Femur (tissue), 1 donor: ENCODE measurements around the gene OR8G1.
A peak's percentile ranks its signal among the peaks of the same experiment; 100 is the strongest.
"Not testable (repeated sequence)": the region's sequence is repeated elsewhere in the genome, so short reads cannot be mapped to it uniquely, and the experiment has no call there.

Source experiments
- DNase-seq: peaks from one replicate; pipeline ENCODE4 v3.0.0-alpha.2; 2017

Gene OR8G1, protein sequence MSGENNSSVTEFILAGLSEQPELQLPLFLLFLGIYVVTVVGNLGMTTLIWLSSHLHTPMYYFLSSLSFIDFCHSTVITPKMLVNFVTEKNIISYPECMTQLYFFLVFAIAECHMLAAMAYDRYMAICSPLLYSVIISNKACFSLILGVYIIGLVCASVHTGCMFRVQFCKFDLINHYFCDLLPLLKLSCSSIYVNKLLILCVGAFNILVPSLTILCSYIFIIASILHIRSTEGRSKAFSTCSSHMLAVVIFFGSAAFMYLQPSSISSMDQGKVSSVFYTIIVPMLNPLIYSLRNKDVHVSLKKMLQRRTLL

DNA sequence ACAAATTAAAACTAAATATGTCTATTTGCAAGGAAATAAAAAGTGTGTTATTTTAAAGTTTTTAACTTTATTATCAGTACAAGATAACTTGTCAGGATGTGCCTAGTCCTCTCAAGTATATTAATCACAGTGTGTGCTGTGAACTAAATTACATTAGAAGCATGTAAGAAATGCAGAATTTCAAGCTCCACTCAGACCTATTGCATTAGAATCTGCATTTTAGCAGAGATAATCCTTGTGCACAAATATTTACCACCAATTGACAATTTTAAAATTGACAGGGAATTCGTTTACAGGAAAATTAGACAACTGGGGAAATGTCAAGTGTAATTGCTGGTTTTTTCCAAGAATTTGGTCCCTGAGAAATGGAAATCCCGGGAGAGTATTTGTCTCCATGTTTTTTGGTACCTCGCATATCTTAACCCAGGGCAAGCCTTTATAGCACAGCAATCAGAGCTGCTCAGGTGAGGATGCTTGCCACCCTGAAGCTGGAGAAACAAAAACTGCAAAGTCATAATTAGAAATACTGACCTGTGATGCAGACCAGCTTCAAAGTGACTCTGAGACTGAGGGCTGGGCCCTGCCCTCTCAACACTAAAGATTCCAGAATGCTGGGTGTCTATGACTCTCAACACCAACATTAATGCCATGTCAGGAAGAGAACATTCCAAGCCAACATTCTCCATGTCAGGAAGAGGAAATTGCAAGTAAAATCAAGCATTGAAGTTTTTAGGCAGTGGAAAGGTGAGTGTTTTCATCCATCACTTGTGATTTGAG, at the start of gene OR8G1:
Gene OR8G1 (plus strand): TSS at position 475 of the 777 bp plus-strand sequence. CDS start 8,581 bp downstream, outside the sequence.
- DNase-seq: no peak

DNA sequence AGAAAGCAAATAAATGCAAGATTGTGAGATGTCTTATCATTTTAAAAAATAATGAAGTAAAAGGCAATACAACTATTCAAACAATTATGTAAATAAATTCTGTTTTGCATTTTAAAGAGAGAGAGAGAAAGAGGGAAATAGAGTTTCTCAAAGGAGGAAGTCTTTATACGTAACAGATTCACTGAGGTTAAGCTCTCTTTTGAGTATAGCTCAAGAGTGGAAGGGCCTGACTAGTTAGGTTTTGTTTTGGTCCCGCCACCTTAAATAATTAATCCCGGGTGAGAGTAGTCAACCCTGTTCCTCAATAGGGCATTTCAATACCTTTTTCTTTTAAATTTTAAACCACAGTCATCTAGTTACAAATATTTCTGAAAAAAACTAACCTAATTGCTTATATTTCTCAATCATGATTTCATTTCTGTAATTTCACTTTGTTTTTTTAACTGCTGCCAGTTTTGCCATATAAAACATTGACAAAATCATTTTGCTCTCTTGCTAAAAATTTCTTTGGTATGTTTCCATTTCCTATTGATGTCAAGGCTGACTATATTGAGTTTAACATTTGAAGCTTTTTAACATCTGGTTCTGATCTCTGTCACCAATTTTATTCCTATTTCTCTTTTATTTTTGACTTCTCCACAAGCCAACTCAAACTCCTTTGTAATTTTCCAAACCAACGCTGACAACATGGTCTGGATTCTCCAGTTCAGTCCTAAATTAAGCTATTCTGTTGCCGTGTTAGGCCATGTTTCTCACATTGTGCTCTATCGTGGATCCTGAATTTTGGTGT, 47.5 kb upstream of the OR8G1 start:
- no peak for DNase-seq

DNA sequence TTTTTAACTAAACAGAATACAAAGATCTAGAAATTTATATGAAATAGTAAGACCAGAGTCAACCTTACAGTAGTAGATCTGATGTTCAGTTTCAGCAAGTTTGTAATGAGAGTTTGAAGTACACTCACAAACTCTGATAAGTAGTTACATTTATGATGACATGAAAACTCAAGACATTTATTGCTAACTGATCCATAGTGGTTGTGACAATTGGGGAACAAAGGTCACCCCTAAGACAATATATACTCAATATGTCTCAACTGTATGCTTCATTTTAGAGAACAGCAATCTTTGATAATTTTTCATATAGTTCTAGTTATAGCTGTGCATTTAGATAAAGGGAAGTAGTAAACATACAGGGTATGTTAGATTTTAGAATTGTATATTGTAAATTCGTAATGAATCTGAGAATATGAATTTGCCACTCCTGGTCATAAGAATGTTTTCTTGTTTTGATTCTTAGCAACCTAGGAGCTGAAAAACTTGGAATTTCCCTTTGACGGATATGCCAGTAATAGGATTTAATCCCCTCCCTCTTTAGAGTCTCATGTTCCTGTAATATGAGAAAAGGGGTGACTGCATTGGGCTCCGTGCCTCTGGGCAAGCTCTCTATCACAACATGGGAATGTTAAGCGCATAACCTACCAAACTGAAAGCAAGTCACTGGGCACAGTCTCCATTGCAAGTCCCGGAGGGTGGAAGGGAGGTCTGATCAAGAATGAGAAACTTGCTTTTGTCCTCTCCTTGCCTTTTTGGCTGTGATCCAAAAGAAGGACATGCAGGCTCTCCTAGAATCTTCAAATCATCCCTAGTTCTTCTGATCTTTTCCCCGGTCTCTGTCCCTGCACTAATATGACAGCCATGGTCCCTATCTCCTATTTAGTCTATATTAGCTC, 46.4 kb upstream of the OR8G1 start:
- DNase-seq: peak; percentile 60

DNA sequence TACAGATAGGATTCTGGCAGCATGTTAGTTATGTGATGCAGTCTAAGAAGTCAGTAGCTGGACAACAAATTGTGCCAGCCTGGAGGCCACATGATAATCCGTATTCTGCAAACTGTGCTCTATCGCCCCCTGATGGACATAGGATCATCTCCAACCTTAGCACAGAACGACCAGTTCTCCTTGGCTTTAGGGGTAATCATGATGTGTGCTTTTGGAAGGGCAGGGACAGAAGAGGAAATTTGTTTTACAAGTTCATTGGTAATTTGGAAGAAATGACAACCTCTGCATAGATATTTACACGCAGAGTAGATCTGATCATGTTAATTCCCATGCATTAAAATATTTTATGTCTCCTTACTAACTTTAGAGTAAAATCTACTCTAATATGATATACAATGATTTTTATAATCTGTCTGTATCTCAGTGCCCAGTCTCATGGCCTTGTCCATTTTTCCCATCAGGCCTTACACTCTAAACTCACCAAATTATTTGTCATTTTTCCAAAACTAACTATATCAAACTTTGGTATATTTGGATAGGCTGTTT, 45.6 kb upstream of the OR8G1 start:
- DNase-seq: peak; percentile 52

DNA sequence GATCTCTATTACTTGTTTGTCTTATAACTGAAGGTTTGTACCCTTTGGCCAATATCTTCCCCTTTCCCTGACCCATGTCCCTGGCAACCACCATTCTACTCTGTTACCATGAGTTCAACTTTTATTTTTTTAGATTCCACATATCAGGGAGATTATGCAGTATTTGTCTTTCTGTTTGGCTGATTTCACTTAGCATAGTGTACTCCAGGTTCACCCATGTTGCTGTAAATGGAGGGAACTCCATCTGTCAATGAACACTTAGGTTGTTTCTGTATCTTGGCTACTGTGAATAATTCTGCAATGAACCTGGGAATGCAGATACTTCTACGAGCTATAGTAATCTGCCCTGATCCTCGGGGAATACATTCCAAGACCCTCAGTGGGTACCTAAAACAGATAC, 42.9 kb upstream of the OR8G1 start:
- no peak for DNase-seq

DNA sequence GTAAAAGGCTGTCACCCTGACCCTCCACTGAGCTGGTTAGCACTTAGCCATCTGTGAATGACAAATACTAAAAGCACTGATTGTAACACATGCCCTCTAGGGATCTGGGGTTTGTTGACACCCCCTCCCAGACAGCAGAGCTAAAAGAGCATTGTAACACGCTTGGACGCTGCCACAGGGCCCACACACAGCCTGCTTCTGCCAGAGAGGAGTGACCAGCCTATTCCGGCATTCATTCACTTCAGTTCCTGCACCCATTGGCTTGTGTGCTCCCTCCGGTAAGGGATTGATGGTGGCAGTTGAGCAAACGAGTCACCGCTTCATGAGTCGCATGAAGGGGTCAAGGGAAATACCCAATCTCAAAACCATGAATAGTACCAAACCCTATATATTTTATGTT, 42.0 kb upstream of the OR8G1 start:
- DNase-seq: no peak

DNA sequence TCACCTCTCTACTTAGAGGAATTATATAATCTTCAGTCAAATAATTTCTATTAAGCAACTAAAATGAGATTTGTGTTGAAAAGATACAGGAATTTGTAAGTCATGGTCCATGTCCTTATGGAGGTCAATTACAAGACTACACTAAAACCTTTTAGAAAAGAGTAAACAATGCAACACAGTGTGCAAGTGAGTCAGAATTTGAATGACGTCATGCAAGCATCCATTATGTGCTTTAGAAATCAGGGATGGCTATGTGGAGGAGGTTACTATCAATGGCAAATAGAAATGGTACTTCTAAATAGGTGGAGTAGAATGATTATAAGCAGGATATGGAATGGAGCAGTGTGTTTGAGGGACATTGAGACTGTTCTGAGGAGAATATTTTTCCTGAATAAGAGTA, 41.2 kb upstream of the OR8G1 start:
- DNase-seq: no peak

DNA sequence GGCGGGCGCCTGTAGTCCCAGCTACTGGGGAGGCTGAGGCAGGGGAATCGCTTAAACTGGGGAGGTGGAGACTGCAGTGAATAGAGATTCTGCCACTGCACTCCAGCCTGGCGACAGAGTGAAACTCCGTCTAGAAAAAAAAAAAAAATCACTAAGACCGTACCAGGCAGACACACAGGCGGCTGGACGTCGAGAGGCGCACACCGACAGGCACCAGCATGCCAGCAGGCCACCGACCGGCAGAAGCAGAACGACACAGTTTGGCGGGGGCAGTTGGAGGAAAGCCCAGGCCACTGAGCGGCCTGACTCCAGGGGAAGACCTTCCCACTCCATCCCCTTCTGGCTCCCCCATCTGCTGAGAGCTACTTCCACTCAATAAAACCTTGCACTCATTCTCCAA, 40.2 kb upstream of the OR8G1 start:
- no peak for DNase-seq

DNA sequence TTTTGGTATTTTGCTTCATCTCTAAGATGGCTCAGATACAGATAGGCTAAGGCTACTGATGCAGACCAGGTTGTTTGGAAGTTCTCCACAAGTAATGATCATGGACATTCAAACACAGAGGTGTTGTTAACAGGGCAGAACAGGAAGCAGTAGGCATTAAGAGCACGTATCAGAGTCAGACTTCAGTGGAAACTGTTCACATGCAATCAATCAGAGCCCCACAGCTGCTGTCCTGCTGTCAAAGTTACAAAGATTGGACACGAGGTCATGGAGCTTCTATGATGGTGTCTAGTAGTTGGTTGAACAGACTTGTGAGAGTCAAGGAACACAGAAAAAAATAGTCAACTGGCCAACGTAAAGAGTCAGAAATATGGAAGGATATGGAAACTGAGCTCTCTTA, 37.9 kb upstream of the OR8G1 start:
- DNase-seq: no peak

DNA sequence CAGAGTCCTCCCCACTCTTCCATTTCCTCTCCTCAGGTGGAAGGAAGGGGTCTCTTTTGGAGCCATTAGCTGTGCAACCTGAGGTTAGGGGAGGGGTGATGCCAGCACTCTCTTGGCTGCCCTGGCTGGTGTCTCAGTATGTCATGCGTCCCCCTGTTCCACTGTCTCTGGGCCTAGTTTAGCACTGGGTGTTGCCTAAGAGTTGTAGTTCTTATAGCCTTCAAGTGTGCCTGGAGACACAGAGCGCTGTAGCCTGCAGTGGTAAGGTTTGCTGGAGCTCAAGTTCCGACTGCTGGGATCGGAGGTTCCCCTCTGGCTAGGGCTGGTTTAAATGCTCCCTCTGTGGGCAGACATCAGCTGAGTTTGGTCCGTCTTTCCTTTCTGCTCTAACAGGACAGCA, 36.9 kb upstream of the OR8G1 start:
- no peak for DNase-seq

DNA sequence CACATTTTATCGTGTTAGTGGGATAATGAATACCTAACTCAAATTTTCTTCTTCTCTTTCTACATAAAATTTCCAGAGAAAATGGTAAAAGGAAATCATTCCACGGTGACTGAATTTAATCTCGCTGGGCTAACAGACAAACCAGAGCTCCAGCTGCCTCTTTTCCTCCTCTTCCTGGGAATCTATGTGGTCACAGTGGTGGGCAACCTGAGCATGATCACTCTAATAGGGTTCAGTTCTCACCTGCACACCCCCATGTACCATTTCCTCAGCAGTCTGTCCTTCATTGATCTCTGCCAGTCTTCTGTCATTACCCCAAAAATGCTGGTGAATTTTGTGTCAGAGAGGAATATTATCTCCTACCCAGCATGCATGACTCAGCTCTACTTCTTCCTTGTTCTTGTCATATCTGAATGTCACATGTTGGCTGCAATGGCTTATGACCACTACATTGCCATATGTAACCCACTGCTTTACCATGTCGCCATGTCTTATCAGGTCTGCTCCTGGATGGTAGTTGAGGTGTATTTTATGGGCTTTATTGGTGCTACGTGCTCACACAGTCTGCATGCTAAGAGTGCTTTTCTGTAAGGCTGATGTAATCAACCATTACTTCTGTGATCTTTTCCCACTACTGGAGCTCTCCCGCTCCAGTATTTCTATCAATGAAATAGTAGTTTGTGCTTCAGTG, 33.6 kb upstream of the OR8G1 start:
- no peak for DNase-seq

DNA sequence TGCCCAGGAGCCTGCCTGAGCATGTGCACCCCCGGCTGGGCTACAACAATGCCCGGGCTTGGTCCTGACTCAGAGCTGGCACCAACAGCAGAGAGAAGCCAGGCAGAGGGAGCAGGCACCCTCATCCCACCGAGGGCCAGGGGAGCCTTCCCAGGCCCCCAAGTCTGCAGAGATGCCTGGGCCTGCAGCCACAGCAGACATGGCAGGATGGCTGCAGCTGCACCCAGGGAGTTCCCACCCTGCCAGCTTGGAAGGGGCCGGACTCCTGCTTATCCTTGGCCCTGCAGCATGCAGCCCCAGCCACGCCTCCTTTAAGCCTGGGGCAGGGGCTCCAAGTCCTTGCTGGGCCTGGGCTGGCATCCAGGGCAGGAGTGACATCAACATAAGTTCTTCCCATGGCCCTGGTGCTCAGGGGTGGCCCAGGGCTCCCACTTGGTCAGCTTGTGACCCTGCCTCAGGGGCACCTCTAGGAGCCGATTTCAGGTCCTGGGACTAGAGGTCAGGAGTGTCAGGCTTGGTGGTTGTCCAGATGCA, 31.0 kb upstream of the OR8G1 start:
- DNase-seq: no peak

DNA sequence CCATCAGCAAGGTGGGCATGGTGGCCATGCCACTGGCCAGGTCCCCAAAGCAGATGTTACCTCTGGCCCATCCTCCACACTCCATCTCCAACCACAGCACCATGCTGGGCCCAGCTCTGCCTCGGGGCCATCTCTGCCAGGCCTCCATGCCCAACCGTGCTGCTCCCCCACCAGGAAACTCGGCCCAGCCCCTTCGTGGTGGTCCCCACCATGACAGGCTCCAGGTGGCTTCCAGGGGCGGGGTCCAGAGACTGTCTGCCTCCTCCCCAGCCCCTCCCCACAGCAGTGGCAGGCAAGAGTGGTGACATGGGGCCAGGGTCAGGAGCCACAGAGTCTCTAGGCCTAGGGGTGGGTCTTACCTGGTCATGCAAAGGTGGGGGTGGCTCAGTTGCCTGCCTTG, 30.5 kb upstream of the OR8G1 start:
- DNase-seq: no peak

DNA sequence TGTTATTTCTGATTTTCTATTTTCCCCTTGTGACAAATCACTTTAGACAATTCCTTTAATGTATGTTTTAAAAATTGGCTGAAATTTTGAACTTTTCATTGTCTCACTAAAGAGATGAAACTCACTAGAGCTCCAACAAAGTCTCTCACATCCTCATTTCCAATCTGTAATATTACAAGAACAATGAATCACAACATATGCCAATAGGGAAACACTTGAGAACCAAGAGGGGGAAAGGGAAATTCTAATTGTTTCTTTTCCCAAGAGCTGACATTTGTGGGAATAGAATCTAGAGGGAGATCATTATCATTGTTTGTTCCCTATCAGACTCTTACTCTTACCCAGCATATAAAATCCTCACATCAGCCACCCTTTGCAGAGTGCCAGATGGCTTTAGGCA, 29.6 kb upstream of the OR8G1 start:
- DNase-seq: no peak

DNA sequence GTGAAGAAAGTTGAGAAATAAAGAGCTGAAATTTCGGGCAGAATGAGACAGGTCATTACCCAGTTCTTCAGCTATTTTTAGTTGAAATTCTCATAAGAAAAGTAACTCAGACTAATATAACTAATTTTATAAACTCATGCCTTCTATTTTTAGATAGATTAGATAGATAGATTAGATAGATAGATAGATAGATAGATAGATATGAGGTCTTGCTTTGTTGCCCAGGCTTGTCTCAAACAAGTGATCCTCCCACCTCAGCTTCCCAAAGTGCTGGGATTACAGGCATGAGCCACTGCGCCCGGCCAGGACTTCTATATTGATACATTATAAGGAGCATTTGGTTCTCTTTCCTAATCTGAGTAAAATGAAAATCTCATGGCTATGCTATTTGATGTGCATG, 26.9 kb upstream of the OR8G1 start:
- no peak for DNase-seq

DNA sequence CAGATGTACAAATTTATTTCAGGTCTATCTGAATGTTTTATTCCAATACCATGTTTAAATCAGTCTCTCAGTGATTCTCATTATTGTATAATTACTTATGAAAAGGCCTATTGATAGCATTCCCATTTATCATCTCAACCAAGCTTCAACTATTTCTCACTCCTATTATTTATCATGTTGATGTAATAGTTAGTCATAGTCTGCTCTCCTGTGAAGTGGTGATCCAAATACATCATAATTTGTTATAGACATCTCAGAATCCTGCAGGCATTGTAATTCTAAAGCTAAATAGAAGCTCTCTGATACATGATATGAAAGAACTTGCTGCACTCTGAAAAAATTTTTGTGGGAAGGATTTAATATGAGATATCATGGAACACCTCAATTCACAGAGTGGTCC, 21.8 kb upstream of the OR8G1 start:
- DNase-seq: no peak

DNA sequence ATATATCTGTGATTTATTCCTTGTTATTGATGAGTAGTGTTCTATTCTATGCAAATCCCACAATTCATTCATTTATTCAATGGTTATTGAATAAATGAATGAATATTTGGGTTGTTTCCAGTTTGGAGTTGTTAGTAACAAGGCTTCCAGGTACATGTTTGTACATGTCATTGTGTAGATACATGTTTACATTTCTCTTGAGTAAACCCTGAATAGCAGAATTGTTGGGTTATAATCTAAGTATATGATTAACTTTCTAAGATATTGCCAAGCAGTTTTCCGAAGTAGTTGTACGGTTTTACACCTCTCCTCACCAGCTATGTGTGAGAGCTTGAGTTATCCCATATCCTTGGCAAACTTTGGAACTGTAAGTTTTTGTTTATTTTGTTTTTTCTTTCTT, 18.5 kb upstream of the OR8G1 start:
- DNase-seq: no peak

DNA sequence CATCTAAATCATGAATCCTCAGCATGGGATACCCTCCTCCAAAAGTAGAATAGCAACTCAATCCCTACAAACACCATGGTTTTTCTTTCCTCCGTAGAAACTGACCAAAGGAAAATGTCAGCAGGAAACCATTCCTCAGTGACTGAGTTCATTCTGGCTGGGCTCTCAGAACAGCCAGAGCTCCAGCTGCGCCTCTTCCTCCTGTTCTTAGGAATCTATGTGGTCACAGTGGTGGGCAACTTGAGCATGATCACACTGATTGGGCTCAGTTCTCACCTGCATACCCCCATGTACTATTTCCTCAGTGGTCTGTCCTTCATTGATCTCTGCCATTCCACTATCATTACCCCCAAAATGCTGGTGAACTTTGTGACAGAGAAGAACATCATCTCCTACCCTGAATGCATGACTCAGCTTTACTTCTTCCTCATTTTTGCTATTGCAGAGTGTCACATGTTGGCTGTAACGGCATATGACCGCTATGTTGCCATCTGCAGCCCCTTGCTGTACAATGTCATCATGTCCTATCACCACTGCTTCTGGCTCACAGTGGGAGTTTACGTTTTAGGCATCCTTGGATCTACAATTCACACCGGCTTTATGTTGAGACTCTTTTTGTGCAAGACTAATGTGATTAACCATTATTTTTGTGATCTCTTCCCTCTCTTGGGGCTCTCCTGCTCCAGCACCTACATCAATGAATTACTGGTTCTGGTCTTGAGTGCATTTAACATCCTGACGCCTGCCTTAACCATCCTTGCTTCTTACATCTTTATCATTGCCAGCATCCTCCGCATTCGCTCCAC, 16.1 kb upstream of the OR8G1 start:
- DNase-seq: not testable (repeated sequence)

DNA sequence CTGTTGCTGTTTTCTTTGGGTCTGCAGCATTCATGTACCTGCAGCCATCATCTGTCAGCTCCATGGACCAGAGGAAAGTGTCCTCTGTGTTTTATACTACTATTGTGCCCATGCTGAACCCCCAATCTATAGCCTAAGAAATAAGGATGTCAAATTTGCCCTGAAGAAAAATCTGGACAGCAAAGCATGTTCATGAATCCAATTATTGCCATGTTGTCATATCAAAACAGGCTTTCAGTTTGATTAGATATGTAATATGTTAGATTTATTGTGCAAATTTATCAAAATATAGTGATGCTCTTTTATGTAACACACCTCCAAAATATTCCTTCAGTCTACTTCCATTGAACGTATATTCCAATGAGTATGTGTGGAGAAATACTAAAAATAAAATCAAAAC, 15.4 kb upstream of the OR8G1 start:
- DNase-seq: no peak

DNA sequence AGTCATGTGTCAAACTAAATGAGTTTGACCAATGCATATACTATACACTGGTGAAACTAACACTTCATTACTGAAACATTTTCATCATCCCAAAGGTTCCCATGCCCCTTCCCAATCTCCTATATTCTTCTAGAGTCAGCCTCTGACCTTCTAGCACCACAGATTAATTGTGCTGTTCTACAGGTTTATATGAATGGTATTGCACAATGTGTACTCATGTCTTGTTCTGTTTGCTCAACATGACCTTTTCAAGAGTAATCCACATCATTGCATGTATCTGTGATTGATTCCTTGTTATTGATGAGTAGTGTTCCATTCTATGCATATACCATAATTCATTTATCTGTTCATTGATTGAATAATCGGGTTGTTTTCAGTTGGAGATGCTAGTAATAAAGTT, 7.5 kb upstream of the OR8G1 start:
- no peak for DNase-seq

DNA sequence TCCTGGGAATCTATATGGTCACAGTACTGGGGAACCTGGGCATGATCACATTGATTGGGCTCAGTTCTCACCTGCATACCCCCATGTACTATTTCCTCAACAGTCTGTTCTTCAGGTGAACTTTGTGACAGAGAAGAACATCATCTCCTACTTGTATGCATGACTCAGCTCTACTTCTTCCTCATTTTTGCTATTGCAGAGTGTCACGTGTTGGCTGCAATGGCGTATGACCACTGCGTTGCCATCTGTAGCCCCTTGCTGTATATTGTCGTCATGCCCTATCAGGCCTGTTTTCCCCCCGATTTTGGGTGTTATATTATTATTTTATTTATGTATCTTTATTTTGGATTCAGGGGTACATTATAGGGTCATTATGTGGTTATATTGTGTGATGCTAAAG, 2.4 kb upstream of the OR8G1 start:
- no peak for DNase-seq
